ENCODE data around the gene GDF9.

DNA sequence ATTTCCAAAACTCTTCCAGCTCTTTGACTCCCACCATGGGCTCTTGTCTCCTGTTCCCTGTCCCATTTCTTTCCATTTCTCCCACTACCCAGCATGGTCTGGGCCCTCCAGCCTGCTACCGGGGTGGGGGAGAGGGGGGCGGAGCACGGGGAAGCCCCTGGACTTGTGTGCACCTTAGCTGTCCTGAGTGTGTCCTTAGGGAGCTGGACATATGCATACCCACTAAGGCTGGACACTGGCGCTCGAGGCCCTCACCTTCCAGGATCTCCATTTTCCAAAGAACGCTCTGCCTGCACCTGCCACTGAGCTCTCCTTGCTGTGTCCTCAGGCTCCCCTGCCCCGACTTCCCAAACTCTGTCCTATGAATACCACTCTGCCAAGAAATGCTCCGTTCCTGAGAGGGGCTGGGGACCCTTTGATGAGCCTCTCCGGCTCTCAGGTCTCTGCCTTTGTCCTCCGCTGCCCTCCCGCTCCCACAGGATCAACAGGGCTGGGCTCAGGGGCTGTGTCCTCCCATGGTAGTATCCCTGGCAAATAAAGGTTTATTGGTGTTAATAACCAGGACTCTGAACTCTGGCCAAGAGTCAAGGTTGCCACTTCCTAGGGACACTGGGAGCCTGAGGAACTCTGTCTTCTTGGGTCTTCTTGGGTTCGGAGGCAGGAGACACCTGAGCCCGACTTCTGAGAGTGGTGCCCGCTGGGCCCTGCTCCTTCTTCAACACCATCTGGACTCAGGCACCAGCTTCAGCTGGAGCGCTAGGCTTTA is 35.0 kb downstream of the GDF9 start:
- TF ChIP-seq, protein P1, sequence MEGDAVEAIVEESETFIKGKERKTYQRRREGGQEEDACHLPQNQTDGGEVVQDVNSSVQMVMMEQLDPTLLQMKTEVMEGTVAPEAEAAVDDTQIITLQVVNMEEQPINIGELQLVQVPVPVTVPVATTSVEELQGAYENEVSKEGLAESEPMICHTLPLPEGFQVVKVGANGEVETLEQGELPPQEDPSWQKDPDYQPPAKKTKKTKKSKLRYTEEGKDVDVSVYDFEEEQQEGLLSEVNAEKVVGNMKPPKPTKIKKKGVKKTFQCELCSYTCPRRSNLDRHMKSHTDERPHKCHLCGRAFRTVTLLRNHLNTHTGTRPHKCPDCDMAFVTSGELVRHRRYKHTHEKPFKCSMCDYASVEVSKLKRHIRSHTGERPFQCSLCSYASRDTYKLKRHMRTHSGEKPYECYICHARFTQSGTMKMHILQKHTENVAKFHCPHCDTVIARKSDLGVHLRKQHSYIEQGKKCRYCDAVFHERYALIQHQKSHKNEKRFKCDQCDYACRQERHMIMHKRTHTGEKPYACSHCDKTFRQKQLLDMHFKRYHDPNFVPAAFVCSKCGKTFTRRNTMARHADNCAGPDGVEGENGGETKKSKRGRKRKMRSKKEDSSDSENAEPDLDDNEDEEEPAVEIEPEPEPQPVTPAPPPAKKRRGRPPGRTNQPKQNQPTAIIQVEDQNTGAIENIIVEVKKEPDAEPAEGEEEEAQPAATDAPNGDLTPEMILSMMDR (conservative IDR thresholded peaks at IDR 0.05): no peak
- no peak for TF ChIP-seq EZH2 (IDR thresholded peaks at IDR 0.05; ENCODE audit: low read depth)

Measured in PC-9 (cell line).